Smooth muscle cell (in vitro differentiated cells): Measurements from ENCODE around the gene KIF4B. TPM values are rescaled to one million over a fixed set of nuclear protein-coding genes. Genes with fewer than 3 reads are reported as not detected.

ENCODE experiments used
- DNase-seq: peaks from one replicate; lab custom pipeline; 2025; ENCODE audit not compliant: unreplicated experiment; lab: John Stamatoyannopoulos, UW
- H2AFZ ChIP-seq: fragments of 200-600 bp; sonication (generic); 2 replicates; pipeline ENCODE4 v1.6.0; 2016; ENCODE audit warnings: antibody characterized with exemption, low read depth, mild to moderate bottlenecking
- H3F3A ChIP-seq: fragments of 200-600 bp; sonication (generic); 2 replicates; pipeline ENCODE4 v1.6.0; 2017; ENCODE audit warnings: antibody characterized with exemption, low read depth
- H3K27ac ChIP-seq: fragments of 200-600 bp; sonication (generic); 2 replicates; pipeline ENCODE4 v1.5.1; 2016; ENCODE audit warnings: low read depth, mild to moderate bottlenecking
- H3K27me3 ChIP-seq: fragments of 200-600 bp; sonication (generic); 2 replicates; pipeline ENCODE4 v1.6.1; 2016; ENCODE audit warnings: low read depth, mild to moderate bottlenecking
- H3K36me3 ChIP-seq: fragments of 200-600 bp; sonication (generic); 2 replicates; pipeline ENCODE4 v1.5.1; 2016; ENCODE audit warnings: low read depth
- H3K4me1 ChIP-seq: fragments of 200-600 bp; sonication (generic); 2 replicates; pipeline ENCODE4 v1.5.1; 2016; ENCODE audit warnings: low read depth
- H3K4me2 ChIP-seq: fragments of 200-600 bp; sonication (generic); 2 replicates; pipeline ENCODE4 v1.6.0; 2016; ENCODE audit warnings: mild to moderate bottlenecking
- H3K4me3 ChIP-seq: fragments of 200-600 bp; sonication (generic); 2 replicates; pipeline ENCODE4 v1.5.1; 2016; ENCODE audit warnings: mild to moderate bottlenecking
- H3K79me2 ChIP-seq: fragments of 200-600 bp; sonication (generic); 2 replicates; pipeline ENCODE4 v1.6.0; 2016; ENCODE audit warnings: low read depth, mild to moderate bottlenecking
- H3K9ac ChIP-seq: fragments of 200-600 bp; sonication (generic); 2 replicates; pipeline ENCODE4 v1.6.0; 2016; ENCODE audit warnings: low read depth
- H3K9me3 ChIP-seq: fragments of 200-600 bp; sonication (generic); replicated peaks from 2 replicates; pipeline ENCODE4 v1.5.1; 2016; ENCODE audit warnings: low read depth
- H4K20me1 ChIP-seq: fragments of 200-600 bp; sonication (generic); 2 replicates; pipeline ENCODE4 v1.6.0; 2016; ENCODE audit warnings: low read depth
- CTCF ChIP-seq: fragments of 200-600 bp; sonication (generic); IDR thresholded peaks from 2 replicates; pipeline ENCODE4 v1.5.1; 2017; ENCODE audit warnings: borderline replicate concordance, mild to moderate bottlenecking, antibody characterized with exemption; ENCODE audit not compliant: insufficient read depth, poor library complexity, severe bottlenecking
- WGBS: methylation state at CpG from one replicate; pipeline ENCODE4 v1.1.7; 2016; ENCODE audit warnings: low lambda C conversion rate; 5-methylcytosine and 5-hydroxymethylcytosine counted together
- polyA plus RNA-seq: library from polyadenylated mRNA; unstranded; fragments of >200 nt; fragmentation: Nextera tagmentation; extraction: Ambion mirVana; gene quantifications from 2 replicates; pipeline ENCODE4 v1.2.1, GENCODE V29; 2016
- total RNA-seq: library from RNA; depleted of rRNA; stranded (reverse); fragments of >200 nt; gene quantifications from 2 replicates; pipeline ENCODE4 v1.2.3, GENCODE V29; 2014

The KIF4B gene
- total and polyA plus RNA-seq, 2 experiments from 2014 or later, result not detected

DNA sequence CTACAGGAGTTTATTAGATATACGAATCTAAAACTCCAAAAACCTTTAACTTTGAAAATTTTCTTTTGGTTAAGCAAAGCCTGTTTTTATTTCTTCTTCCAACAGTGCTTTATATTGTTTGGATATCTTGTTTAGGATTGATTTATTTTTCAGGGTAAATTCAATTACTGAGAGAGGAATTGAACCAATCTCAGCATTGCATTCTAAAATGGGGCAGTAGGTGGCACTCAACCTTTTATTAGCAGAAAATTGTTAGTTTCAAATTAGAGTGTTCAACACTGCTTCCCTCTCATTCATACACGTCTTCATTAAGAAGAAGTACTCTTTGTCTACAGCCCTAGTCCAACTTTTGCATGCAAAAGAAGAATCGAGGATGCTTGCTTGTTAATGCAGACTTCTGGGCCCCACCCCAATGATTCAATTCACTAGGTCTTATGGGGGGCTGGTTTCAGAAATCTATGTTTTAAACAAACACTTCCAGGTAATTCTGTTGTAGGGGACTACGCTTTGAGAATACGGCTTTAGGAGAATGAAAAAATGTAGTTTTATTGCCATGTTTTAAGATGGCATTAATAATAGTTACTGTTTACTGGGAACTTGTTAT lies 46.0 kb upstream of the KIF4B start:
- Histone ChIP-seq H3K4me1 (no peaks in the 10 kb centered on the region), H3K79me2 (no peaks in the 10 kb centered on the region)
- 88% methylated on average over 5 of the region's 5 CpGs for WGBS

GRCh38 chr5:154968953-154969352 lies 44.6 kb upstream of the KIF4B start:
- no peak for TF ChIP-seq CTCF
- Histone ChIP-seq H3K4me1 (no peaks in the 10 kb centered on the region), H3K9ac (no peak overlapping the region), H3K27me3 (no peaks in the 10 kb centered on the region), H3K9me3 (no peaks in the 10 kb centered on the region), H3K4me2 (no peak overlapping the region), H3F3A (no peaks in the 10 kb centered on the region), H3K36me3 (peaks cover 7% of the 10 kb centered on the region), H3K79me2 (no peaks in the 10 kb centered on the region), H3K4me3 (no peak overlapping the region), H3K27ac (no peak overlapping the region), H2AFZ (no peak overlapping the region), H4K20me1 (peaks cover 22% of the 10 kb centered on the region)
- WGBS, result 95% methylated on average over 5 of the region's 5 CpGs
- no peak for DNase-seq

More for the DNA sequence above, 46.0 kb upstream of the KIF4B start:
- Histone ChIP-seq H2AFZ (no peak overlapping the region), H4K20me1 (peaks cover 22% of the 10 kb centered on the region), H3K9ac (no peak overlapping the region), H3K27me3 (no peaks in the 10 kb centered on the region), H3K27ac (no peak overlapping the region), H3F3A (no peaks in the 10 kb centered on the region), H3K4me3 (no peak overlapping the region), H3K4me2 (no peak overlapping the region), H3K36me3 (peaks cover 7% of the 10 kb centered on the region), H3K9me3 (no peaks in the 10 kb centered on the region)
- TF ChIP-seq CTCF, result peak; percentile 48
- DNase-seq, result no peak

- H3K9ac ChIP-seq, result no peak overlapping the region
- H3K27ac ChIP-seq, result no peak overlapping the region
- peaks cover 10% of the 10 kb centered on the region for H4K20me1 ChIP-seq
- H3K4me3 ChIP-seq, result no peak overlapping the region
- DNase-seq, result no peak
- no peak overlapping the region for H2AFZ ChIP-seq
- H3K4me1 ChIP-seq, result no peaks in the 10 kb centered on the region
- TF ChIP-seq CTCF, result no peak
- H3F3A ChIP-seq, result no peaks in the 10 kb centered on the region
- H3K4me2 ChIP-seq, result no peak overlapping the region
- H3K36me3 ChIP-seq, result peaks cover 7% of the 10 kb centered on the region
- H3K9me3 ChIP-seq, result no peaks in the 10 kb centered on the region
- H3K27me3 ChIP-seq, result no peaks in the 10 kb centered on the region
- no peaks in the 10 kb centered on the region for H3K79me2 ChIP-seq
Observed at GRCh38 chr5:154970759-154971158, 42.8 kb upstream of the KIF4B start.

DNA sequence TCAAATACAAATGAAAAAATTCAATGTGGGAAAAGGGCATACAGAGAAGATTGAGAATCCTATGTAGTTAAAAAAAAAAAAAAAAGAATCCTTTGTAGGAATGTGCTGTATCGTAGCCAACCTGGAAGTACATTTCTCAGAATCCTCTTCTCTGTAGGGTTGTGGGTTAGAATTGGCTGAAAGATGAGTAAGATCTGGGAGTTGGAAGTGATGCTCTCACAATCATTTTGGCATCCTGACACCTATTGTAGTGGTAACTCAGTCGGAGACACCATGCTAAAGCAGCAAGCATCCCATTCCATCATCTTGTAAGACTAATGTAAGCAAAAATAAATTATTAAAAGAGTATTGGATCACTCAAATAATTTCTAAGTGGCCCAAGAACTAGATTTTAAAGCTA lies 42.1 kb upstream of the KIF4B start:
- Histone ChIP-seq H3K79me2 (no peaks in the 10 kb centered on the region), H3K9me3 (no peaks in the 10 kb centered on the region), H3K36me3 (peaks cover 7% of the 10 kb centered on the region), H3K4me2 (no peak overlapping the region), H3F3A (no peaks in the 10 kb centered on the region), H2AFZ (no peak overlapping the region), H3K4me1 (no peaks in the 10 kb centered on the region), H3K27ac (no peak overlapping the region), H3K4me3 (no peak overlapping the region), H4K20me1 (peaks cover 2% of the 10 kb centered on the region), H3K27me3 (no peaks in the 10 kb centered on the region), H3K9ac (no peak overlapping the region)
- DNase-seq, result no peak
- WGBS, result 92% methylated on average over 2 of the region's 2 CpGs
- no peak for TF ChIP-seq CTCF
